Chondrocyte (in vitro differentiated cells): ENCODE measurements around the gene IRX4. TPM values are rescaled to one million over a fixed set of nuclear protein-coding genes. Genes with fewer than 3 reads are reported as not detected.

Source experiments
- DNase-seq: peaks from one replicate; pipeline ENCODE4 v3.0.0; 2021; ENCODE audit warnings: mixed read lengths, low spot score
- H3K27ac Mint-ChIP-seq: one replicate; pipeline ENCODE4 v1.8.0; 2021; ENCODE audit warnings: mild to moderate bottlenecking, moderate library complexity, mixed read lengths; ENCODE audit not compliant: unreplicated experiment
- H3K27me3 Mint-ChIP-seq: 2 replicates; pipeline ENCODE4 v1.8.0; 2021; ENCODE audit warnings: low read depth, mixed read lengths
- H3K36me3 Mint-ChIP-seq: 2 replicates; pipeline ENCODE4 v1.8.0; 2021; ENCODE audit warnings: low read depth, mixed read lengths
- H3K4me1 Mint-ChIP-seq: 2 replicates; pipeline ENCODE4 v1.8.0; 2021; ENCODE audit warnings: low read depth, mild to moderate bottlenecking, mixed read lengths
- H3K4me3 Mint-ChIP-seq: one replicate; pipeline ENCODE4 v1.8.0; 2021; ENCODE audit warnings: mild to moderate bottlenecking, moderate library complexity, mixed read lengths; ENCODE audit not compliant: unreplicated experiment
- H3K9me3 Mint-ChIP-seq: 2 replicates; pipeline ENCODE4 v1.8.0; 2021; ENCODE audit warnings: low read depth, mixed read lengths
- total RNA-seq: library from RNA; stranded (reverse); gene quantifications from 3 replicates; pipeline ENCODE4 v1.2.1, GENCODE V29; 2021
- TF ChIP-seq, protein P1 (sequence below): fragments of 200-600 bp; sonication (generic); IDR thresholded peaks from 2 replicates; pipeline ENCODE4 v1.5.0; 2021; ENCODE audit warnings: antibody characterized with exemption, mild to moderate bottlenecking, moderate library complexity

Gene IRX4
- total RNA-seq, 1 donor from 2014 or later: not detected

DNA sequence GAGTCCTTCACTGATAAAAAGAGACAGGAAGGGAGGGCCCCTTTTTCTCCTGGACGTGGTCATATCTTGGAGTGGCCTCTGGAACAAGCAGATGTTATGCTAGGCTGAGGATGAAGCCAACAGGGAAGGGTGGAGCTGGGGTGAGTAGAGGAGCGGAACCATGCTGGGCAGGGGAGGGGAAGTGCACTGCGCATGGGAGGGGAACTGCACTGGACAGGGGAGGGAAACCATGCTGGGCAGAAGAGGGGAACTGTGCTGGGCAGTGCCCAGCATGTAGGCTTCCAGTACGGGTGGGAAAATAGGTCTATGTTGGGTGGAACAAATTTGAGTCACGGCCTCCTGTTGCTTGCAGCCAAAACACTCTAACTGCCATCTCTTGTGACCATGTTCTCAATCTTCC lies 19.3 kb upstream of the IRX4 start:
- no peak overlapping the region for H3K4me3 Mint-ChIP-seq
- H3K27me3 Mint-ChIP-seq: peaks cover 27% of the 10 kb centered on the region
- no peak overlapping the region for H3K27ac Mint-ChIP-seq
- DNase-seq: peak; percentile 46
- peaks cover 1% of the 10 kb centered on the region for H3K36me3 Mint-ChIP-seq
- H3K4me1 Mint-ChIP-seq: no peaks in the 10 kb centered on the region
- peaks cover 23% of the 10 kb centered on the region for H3K9me3 Mint-ChIP-seq
- TF ChIP-seq, protein P1, sequence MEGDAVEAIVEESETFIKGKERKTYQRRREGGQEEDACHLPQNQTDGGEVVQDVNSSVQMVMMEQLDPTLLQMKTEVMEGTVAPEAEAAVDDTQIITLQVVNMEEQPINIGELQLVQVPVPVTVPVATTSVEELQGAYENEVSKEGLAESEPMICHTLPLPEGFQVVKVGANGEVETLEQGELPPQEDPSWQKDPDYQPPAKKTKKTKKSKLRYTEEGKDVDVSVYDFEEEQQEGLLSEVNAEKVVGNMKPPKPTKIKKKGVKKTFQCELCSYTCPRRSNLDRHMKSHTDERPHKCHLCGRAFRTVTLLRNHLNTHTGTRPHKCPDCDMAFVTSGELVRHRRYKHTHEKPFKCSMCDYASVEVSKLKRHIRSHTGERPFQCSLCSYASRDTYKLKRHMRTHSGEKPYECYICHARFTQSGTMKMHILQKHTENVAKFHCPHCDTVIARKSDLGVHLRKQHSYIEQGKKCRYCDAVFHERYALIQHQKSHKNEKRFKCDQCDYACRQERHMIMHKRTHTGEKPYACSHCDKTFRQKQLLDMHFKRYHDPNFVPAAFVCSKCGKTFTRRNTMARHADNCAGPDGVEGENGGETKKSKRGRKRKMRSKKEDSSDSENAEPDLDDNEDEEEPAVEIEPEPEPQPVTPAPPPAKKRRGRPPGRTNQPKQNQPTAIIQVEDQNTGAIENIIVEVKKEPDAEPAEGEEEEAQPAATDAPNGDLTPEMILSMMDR: no peak

DNA sequence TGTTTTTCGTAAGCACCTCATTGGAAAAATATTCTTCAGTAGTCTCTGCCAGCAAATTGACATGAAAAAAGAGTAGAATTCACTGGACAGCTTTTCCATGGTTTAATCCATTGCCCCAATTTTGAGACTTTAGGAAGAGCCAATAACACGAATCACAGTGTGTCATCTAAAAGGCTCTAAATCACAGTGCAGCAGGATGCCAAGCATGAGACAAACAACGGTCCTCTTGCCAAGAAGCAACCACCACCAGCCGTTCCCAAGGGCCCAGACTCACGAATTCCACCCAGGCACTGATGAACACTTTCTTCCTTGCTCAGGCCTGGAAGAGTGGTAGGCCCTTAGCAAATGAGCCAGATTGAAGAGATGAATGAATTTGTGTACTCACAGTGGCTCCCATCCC lies 18.3 kb upstream of the IRX4 start:
- Mint-ChIP-seq H3K4me1 (no peaks in the 10 kb centered on the region), H3K9me3 (peaks cover 22% of the 10 kb centered on the region), H3K4me3 (no peak overlapping the region), H3K27me3 (peaks cover 30% of the 10 kb centered on the region), H3K27ac (no peak overlapping the region), H3K36me3 (peaks cover 1% of the 10 kb centered on the region)
- TF ChIP-seq, protein P1: no peak
- peak; percentile 11 for DNase-seq

DNA sequence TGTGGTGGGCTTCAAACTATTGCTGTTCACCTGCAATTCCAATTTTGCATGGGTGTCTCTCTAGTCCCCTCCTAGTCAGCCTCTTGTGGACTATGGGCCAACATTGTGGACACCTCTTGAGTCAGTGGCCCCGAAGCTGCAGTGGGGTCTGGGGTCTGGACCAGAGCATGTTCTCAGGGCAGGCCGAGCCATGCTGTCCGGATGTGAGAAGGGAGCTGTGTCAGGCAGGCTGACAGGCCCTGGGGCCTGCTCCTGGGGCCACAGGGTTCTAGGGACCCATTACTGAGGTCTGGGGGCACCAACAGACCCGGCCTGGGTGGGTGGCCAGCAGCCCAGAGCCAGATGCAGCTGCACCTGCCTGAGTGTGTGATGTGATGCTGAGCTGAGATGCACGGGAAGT lies 16.5 kb upstream of the IRX4 start:
- peaks cover 40% of the 10 kb centered on the region for H3K27me3 Mint-ChIP-seq
- no peak overlapping the region for H3K4me3 Mint-ChIP-seq
- no peaks in the 10 kb centered on the region for H3K4me1 Mint-ChIP-seq
- no peak overlapping the region for H3K27ac Mint-ChIP-seq
- H3K9me3 Mint-ChIP-seq: peaks cover 16% of the 10 kb centered on the region
- TF ChIP-seq, protein P1: no peak
- peaks cover 1% of the 10 kb centered on the region for H3K36me3 Mint-ChIP-seq
- peak; percentile 69 for DNase-seq

DNA sequence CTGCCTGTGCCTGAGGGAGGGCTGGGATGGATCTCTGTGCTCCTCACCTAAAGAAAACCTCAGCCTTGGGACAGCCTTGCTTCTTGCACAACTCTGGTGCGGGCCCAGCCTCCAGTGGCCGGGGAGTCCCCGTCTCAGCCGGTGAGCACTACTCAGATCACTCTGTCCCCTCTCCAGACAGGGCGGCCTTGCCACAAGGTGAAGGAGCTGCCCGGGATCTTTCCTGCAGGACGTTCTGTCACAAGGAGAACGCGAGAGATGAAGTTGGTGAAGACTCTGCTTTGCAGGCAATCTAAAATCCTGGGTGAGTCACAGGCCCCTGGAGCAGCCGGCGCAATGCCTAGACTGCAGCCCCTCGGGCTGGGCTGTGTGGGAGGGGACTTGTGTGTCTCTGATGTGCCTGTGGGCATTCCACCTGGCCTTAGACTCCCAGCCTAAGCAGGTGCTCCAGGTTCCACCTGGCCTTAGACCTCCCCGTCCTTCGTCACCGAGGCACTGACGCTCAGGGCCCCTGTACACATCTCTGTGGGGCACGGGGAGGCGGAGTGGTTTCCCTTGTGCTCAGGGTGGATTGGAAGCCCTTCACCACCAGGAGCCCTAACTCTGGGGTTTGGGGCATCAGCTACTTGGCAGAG lies 15.2 kb upstream of the IRX4 start:
- H3K36me3 Mint-ChIP-seq: no peaks in the 10 kb centered on the region
- H3K27ac Mint-ChIP-seq: no peak overlapping the region
- TF ChIP-seq, protein P1: no peak
- H3K4me3 Mint-ChIP-seq: no peak overlapping the region
- no peaks in the 10 kb centered on the region for H3K4me1 Mint-ChIP-seq
- peaks cover 7% of the 10 kb centered on the region for H3K9me3 Mint-ChIP-seq
- H3K27me3 Mint-ChIP-seq: peaks cover 44% of the 10 kb centered on the region
- peak; percentile 90 for DNase-seq

DNA sequence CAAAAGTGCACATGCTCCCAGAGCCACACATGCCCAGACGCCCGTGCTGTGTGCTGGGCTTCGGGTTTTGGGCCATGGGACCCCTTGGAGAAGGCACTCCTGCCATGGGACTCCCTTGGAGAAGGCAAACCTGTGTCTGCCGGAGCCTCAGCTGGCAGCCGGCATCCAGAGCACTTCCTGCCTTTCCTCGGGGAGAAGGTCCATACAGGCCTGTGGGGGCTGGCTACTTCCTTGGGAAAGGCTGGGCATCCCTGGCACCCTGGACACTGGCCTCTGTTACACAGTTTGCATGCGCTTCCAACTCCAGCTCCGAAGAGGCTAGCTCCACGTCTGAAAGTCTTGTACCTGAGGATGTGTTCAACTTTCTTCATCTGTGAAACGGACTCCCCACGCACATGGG lies 14.7 kb upstream of the IRX4 start:
- Mint-ChIP-seq H3K27me3 (peaks cover 49% of the 10 kb centered on the region), H3K36me3 (no peaks in the 10 kb centered on the region), H3K27ac (no peak overlapping the region), H3K4me1 (no peaks in the 10 kb centered on the region), H3K9me3 (peaks cover 7% of the 10 kb centered on the region), H3K4me3 (no peak overlapping the region)
- peak; percentile 65 for DNase-seq
- TF ChIP-seq, protein P1: no peak
